ENCODE results near the gene DACT2.
"Not testable (repeated sequence)": the region's sequence is repeated elsewhere in the genome, so short reads cannot be mapped to it uniquely, and the experiment has no call there.

The DACT2 gene

DNA sequence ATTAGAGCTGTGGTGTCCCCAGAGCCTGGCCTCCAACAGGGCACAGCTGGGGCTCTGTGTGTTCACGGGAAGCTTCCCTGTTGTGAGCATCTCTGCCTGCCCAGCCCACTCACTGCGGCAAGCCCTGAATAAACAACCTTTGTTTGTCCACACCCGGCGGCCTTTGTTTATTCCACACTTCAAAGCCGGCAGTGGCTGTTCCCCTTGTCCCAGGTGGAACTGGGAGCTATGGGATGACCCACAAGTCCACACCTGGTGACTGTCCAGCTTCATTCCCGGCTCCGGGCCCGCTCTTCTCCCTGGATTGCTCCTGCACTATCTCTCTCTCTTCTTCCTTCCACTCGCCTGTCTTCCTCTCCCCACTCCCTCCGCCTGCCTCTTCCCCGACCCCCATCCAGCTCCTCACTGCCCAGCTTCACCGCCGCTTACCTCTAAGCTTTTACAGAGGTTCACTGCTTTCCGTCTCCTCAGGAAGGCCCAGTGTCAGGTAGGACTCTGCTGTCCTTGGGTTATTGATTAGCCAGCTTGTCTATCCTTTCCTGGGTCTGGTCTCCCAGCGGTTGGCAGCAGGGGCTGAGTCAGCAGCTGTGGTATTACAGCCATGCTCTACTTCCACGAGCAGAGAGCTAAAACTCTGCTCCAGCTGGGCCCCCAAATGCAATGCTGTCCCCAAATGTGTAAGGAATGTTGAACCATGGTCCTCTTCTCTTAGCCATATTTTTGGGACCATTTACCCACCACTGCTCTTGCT, 17.8 kb downstream of the DACT2 start:
- DNase-seq: no peak

DNA sequence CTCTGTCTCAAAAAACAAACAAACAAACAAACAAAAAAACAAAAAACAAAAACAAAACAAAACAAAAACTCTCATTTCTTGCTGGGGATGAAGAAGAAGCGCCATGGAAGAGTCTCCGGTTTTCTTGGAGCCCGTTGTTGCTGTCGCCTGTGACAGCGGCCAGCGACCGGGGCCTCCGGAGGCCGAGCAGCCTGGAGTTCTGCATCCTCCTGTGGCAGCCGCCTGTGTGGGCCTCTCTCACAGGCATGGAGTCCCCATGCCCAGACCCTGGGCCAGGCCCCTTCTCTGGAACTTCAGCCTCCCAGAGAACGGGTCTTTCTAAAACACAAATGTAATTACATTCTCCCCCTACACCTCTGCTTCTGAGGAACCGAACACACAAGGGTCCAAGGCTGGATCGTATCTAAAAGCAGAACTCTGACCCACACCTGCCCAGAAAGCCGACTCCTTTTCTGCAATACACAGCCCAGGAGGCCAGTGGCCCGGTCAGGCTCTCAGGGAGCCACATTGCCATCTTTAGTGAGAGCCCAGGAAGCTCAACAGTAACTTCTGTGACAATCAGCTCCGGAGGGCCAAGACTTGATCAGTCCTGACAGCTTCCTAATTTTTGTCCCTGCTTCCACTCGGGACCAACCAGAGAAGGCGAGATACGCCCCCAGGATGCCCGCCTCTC, 18.5 kb downstream of the DACT2 start:
- no peak for DNase-seq

DNA sequence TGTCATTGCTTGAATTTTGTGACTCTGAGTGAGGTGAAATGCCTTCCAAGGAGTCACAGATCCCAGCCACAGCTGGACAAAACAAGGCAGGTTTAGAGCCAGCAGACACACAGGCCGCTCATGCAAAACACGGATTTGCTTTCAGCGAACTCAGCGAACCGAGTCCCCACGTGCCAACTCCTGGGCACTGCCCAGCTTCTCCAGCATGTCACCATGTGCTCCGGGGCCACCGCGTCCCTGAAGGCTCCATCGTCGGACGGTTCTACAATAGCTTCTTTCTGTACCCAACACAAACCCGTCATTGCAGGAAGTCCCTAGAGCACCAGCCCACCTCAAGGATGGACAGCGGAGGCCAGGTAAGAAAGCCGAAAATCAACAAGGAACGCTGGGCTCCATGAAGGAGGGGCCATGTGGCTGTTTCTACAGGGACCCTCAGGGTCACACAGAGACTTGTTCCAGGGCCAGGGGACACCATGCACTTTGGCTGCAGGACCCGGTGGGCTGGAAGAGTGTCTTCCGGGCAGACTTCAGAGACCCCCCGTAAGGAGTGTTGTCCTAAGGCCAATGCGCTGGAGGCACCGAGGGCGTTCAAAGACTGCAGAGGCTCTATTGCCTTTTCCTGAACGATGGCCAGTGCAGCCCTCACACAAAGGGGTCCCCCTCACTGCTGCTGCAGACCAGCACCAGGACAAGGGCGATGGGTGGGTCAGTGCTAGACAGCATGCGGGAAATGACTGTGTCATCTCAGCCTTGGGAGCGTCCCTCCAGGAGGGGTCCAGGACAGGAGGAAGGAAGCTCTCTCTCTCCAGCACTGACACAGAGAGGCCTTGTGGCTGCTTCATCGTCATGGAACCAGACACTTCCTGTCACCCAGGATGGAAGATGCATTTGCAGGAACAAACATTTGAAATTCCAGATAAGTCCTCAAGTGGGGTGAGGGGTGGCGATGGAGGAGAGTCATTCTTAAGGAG, 19.8 kb downstream of the DACT2 start:
- DNase-seq: no peak

DNA sequence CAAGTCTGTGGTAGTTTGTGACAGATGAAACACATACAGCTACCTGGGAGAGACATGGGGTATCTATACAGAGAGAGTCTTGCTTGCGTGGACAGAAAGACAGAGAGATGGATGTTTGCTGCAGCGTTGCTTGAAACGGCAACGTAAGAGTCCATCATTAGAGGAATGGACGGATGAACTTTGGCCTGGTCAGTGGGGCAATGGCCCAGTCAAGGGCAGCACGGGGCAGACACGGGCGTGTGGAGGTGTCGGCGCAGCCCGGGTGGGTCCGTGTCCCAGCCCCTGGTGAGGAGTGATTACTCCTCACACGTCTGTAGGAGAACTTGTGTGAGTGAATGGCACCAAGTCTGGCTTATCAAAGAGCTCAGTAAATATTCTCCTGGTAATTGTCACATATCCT, 21.9 kb downstream of the DACT2 start:
- DNase-seq: no peak

DNA sequence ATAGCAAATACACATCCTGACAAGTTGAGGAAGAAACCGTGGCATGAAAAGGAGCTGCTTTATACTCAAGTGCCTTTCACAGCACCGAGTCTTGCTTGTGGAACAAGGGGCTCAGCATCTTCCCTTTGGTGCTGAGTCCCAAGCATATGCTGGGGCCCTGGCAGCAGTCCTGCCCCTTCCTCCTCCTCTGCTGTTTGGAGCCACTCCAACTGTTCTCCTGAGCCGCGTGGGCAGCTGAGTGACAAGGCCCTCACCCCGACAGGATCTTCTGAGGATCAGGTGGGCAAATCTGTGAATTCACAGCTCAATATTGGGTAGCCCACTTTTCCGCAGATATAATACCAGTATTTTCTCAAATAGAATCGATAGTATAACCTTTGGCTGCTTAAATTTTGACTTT, 24.7 kb downstream of the DACT2 start:
- DNase-seq: no peak

DNA sequence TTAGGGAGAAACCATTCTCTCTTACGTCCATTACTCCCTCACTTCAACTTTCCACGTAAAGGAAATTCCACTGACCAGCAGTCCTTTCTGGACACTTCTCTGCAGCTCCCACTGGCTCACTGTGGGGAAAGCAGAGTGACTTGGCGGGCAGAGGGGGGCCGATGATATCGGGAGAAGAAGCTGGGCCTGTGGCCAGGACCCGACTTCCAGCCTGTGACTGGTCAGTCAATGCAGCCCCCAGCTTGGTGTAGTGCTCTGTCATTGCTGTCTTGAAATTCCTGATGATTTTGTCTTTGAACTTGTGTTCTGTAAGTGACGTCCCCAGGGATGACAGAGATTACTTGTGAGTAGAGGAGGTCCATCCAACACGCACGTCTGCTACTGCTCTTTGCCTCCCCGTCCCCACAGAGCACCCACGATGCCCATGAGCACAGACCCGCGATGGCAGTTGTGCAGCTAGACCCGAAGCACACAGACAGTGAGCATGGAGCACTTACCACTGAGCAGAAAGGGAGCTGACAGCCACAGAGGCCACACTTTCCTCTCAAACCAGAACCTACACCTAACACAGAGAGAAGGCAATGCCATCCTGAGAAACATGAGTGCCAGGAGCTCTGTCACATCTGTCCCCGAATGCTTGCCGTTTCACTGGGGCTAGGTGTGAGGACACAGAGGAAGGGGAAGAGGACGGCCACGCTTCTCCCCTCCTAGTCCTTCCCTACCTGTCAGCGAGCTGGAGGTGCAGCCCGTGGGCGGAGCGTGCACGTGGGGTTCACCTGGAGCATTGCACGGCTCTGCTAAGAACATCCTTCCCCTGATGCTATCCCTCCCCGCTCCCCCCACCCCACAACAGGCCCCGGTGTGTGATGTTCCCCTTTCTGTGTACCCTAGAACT, 25.7 kb downstream of the DACT2 start:
- no peak for DNase-seq

DNA sequence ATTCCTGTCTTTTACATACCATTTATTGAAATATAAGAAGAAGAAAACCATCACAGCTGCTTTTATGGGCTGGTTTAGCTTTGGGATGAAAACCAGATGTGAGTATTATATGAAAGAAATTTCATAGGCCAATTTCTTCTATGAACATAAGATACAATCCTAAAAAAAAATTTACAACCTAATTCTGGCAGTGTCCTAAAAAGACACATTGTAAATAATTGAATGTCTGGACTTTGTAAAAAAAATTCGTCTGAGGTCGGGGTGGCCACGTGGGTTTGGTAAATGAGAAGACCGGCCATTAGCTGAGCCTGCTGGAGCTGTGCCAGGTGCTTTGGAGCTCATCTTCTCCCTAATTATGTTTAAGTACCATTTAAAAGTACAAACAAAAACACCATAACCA, 26.8 kb downstream of the DACT2 start:
- no peak for DNase-seq

DNA sequence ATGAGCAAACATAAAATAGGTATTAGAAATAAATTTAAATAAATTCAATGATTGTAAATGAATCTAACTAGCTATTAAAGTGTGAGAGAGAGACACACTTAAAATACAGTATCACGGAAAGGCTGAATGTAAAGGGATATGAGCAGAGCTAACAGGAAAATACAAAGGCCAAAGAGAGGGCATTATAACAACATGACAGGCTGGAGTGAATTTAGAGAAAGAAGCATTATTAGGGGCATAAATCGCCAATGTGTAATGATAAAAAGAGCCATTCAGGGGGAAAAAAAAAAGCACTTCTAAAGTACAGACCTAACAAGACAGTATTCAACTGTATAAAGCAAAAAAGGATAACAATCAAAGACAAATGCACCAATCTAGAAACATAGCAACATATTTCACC, 28.1 kb downstream of the DACT2 start:
- DNase-seq: no peak

DNA sequence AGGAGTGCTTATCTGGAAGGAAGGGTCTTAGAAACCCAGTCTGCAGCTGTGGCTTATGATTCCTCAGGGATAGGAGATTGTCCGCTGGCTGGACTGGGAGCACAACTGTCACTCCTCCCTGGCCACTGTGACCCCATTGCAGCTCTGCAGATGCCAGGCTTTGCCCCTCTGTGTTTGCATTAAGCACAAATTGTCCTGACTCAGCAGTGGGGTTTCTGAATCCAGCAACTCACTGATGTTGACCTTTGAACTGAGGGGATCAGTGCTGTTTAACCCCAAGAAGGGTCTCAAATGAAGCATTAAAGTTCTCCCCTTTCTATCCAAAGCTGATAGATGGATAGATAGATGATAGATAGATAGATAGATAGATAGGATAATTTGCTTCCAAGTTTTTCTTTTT, 29.5 kb downstream of the DACT2 start:
- DNase-seq: no peak

DNA sequence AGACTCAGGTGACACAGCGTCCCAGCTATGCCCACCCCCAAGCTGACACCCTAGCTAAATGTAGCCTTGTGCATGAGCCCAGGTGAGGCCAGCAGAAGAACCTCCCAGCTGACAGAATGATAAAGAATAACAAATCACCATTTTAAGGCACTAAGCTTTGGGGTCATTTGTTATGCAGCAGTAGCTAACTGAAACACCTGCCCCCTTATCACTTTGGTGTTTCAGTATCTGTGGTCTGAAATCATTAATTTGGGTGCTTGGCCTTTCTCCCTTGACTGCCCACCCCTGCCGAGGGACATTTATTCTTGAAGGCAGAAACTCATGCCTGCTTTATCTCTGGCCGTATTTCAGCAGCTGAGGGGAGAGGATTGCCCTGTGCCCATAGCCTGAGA, 30.0 kb downstream of the DACT2 start:
- no peak for DNase-seq

DNA sequence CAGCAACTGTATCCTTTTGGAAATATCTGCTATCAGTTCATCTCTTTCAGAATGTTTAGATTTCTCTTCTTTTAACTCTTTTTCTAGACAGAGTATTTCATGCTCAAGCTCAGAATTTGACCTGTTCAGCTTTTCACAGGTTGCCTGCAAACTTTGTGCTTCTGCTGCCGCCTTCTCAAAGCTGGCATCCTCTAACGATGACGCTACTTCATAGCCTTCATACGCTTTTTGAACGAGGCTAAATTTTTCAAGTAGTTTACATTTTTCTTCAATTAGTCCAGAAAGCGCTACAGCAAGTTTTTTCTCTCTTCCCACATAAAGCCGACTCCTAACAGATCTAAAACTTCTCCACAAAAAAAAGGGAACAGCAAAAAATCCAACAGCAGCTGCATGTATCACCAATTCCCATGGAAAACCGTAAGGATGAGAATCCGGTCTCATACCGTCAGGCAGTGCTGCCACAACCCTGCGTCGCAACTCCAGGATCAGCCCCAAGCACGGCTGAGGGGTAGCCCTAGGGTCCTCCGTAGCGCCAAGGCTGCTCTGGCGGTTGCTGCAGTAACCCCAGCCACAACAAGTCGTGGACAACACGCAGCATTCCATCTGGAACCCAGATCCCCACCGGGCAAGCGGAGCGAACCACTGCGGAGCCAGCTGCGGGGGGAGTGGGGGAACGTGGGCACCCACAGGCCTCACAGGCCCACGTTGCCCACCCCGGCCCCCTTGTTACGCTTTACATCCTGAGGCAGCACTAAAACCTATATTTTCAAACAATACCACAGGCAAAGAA, 30.6 kb downstream of the DACT2 start:
- no peak for DNase-seq

DNA sequence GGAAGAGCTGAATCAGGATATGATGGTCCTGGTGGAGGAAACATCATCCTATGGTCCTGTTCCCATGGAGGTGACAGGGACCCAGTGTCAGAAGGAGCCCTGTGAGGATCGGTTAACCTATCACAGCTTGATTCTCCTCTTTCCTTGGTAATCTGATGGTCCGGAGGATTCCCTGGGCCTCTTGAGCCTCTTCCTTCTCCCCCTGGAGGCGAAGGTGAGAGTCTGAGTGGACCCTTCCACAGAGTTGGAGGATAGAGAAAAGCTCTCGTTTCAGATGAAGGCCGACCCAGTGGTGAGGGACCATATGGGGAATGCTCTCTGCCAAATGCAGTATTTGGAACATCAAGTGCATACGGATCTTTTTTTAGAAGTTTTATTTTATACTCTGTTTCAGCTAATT, 32.1 kb downstream of the DACT2 start:
- DNase-seq: not testable (repeated sequence)

DNA sequence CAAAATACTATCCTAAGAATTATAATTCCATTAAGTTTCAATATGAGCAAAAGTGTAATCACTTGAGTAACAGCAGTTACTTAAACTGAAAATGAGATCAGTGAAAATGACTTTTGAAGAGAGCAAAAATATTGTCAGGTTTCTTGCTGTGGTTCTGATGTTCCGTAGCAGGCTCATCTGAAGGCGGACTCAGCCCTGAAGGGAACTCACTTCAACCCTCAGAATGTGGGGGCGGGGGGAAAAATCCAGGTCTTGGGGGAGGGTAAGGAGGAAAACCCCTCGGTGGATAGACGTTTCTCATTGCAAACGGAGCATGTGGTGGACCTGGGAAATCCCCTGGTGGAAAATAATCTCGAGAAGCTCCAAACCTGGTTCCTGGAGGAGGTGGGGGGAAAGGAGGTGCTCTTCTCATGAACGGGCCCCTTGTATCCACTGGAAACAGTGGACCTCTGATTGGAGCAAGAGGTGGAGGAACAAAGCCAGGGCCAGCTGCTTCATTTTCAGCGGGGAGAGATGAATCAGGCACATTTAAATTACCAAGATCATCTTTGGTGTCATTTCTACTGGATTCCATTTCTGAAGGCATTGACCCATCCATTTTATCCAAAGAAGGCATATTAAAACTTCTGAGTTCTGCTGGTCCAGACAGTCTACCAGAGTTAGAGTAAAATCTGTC, 32.7 kb downstream of the DACT2 start:
- DNase-seq: not testable (repeated sequence)

DNA sequence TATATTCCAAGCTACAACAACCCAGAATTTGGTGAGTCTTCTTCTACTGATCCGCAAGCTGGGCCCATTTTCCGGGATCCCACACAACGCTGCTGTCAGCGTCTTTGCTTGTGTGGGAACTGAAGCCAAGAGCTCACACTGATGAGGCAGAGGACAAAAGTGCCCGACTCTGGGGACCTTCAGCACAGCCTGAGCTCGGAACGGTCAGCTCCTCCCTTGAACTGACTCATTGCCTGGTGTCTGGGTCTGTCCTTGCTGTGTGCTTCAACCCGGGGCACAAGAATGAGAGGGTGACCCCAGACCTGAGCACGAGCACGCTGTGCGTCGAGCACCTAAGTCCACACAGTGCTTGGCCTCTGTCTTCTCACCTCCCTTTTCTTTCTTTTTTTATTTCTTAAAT, 33.5 kb downstream of the DACT2 start:
- no peak for DNase-seq

DNA sequence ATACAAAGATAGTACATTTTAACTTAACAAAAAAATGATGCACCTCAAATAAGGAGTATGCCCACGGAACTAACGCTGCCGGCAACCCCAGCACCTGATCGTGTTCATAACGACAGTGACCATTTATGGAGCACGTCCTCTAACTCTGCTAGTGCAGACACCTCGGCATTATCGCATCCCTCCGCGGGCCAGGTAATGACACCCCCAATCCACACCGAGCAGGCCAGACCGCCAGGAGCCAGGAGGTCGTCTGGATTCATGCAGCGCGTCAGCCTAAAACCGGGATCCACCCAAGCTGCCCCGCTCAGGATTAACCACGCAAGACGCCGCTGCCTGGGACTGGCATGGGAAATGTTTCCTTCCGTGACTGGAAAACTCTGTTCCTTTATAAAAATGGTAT, 34.1 kb downstream of the DACT2 start:
- DNase-seq: no peak

DNA sequence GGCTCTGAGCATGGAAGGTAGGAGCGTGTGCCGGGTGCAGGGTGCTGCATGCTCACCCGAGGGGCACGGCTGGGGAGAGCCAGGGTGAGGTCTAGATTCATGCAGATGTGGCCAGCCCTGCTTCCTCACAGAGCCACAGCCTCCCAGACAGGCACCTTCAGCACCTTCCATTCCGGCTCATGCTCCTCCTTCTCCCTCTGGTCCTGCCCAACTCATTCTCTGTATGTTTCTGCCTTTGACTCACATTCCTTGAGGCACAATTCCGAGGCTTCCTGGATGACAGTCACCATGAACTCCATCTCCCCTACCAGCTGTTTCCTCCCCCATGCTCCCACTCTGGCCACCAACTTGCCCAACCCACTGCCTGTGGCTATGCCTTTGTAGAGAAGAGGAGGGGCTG, 35.4 kb downstream of the DACT2 start:
- DNase-seq: no peak

DNA sequence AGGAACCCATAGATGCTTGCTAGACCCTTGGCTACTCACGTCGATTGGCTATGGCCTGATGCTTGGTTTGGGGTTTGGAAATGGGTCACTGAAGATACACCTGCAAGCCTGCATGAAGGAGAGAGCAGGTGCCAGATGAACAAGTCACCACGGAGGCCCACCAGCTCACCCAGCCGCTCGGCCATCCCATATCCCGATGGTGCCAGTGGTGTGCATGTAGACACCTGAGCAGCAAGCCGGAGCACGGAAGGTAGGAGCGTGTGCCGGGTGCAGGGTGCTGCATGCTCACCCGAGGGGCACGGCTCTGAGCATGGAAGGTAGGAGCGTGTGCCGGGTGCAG, 35.9 kb downstream of the DACT2 start:
- DNase-seq: no peak

DNA sequence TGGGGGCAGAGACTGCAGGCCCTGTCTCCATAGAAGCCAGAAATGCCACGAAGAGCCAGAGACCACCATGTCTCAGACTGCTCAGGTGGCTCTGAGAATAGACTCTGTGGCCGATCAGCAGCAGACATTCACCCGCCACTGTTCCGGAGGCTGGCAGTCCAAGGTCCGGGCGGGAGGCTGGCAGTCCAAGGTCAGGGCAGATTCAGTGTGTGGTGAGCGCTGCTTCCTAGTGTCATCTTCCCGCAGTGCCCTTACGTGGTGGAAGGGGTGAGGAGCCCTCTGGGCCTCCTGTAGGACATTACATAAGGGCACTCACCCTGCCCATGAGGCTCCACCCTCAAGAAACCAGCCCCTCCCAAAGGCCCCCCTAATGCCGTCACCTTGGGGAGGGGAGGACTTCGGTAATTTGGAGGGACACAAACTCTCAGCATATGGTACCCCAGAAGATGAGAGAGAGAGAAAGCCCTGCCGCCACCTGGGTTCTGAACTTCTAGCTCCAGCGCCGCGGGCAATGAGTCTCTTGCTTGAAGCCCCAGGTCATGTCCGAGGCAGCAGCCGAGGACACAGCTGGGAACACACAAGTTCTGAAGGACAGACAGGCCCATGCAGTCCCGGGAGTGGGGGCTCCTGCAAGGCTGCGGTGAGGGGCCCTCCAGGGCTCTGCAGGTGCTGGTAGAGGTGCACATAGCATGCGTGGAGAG, 36.4 kb downstream of the DACT2 start:
- no peak for DNase-seq

DNA sequence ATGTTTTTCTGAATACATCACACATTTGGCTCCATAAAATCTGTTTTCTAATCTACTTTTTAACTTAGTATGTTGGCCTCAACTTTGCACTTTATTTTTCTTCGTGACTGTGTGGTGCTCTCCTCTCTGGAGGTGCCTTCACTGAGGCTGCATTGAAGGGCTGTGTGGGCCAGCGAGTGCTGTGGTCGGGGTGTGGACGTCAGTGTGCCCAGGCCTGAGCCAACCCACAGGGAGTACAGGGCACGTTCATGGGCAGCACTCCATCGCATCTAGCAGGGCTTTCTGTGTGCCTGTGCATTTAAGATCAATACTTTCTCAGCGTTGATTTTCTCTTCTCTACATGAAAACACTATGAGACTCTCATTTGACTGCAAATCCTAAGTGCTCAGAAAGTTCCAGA, 37.8 kb downstream of the DACT2 start:
- DNase-seq: no peak

DNA sequence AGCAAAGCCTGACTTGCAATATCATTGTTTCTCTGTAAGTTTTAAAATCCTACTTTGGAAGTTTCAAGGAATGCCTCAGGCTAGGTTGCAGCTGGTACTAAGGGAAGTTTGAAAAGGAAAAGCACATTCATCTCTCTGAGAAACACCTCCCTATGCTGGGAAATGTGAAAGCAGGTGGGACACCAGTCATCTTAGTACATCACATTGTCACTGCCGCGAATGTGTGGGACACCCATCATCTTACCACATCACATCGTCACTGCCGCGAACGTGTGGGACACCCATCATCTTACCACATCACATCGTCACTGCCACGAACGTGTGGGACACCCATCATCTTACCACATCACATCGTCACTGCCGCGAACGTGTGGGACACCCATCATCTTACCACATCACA, 38.3 kb downstream of the DACT2 start:
- not testable (repeated sequence) for DNase-seq

DNA sequence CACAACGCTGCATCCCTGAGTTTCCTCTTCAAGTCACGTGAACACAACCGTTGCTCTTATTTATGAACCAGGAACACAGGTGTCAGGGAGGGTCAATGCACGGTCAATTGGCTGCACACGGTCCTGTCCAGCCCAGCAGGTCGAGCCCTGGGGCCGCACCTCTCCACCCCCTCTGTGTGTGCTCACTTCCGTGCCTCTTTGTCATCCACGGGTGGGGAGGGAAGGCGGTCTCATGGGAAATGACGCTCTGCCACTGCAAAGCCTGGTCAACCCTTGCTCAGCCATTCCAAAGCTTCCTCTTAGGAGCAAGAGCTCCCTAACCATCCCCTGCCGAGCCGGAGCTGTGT, 38.7 kb downstream of the DACT2 start:
- DNase-seq: no peak
